Dermis microvascular lymphatic vessel endothelial cell (primary cell): ENCODE results near the gene G6PC2. TPM values are rescaled to one million over a fixed set of nuclear protein-coding genes. Genes with fewer than 3 reads are reported as not detected.
"Not testable (repeated sequence)": the region's sequence is repeated elsewhere in the genome, so short reads cannot be mapped to it uniquely, and the experiment has no call there.

Source experiments
- DNase-seq, 2 donors: peaks; one replicate each; pipeline versions ENCODE4 v3.0.0 to v3.0.0-alpha.2; 2010; ENCODE audit warnings: low read depth in 2 of 2
- total RNA-seq: library from RNA; depleted of rRNA; stranded (reverse); fragments of >200 nt; gene quantifications from 2 replicates; pipeline ENCODE4 v1.2.1, GENCODE V29; 2014

G6PC2 gene
- total RNA-seq, 1 donor from 2014 or later = not detected

GRCh38 chr2:168904358-168904757, 3.3 kb downstream of the G6PC2 start:
- no peak for DNase-seq

- DNase-seq = no peak
These were observed 7.0 kb downstream of the G6PC2 start for GRCh38 chr2:168907940-168908662.

GRCh38 chr2:168910330-168910729, 9.2 kb downstream of the G6PC2 start:
- no peak for DNase-seq

GRCh38 chr2:168912466-168912865, 11.4 kb downstream of the G6PC2 start:
- no peak for DNase-seq

GRCh38 chr2:168912901-168913369, 11.8 kb downstream of the G6PC2 start:
- peak in 1 of 2 donors; percentile 22 for DNase-seq

- DNase-seq = no peak
These were observed 12.4 kb downstream of the G6PC2 start for GRCh38 chr2:168913495-168913894.

- no peak for DNase-seq
These were observed 14.6 kb downstream of the G6PC2 start for GRCh38 chr2:168915441-168916330.

- DNase-seq = no peak
These were observed 15.2 kb downstream of the G6PC2 start for GRCh38 chr2:168916331-168916675.

- DNase-seq = peak; percentile 20 to 45
These were observed 19.5 kb downstream of the G6PC2 start for GRCh38 chr2:168920504-168921157.

- no peak for DNase-seq
These were observed 25.7 kb downstream of the G6PC2 start for GRCh38 chr2:168926621-168927386.

- DNase-seq = no peak
These were observed 27.2 kb downstream of the G6PC2 start for GRCh38 chr2:168928113-168928831.

- DNase-seq = no peak
These were observed 27.9 kb downstream of the G6PC2 start for GRCh38 chr2:168929031-168929430.

- no peak for DNase-seq
These were observed 29.2 kb downstream of the G6PC2 start for GRCh38 chr2:168930242-168930641.

- not testable (repeated sequence) for DNase-seq
These were observed 31.1 kb downstream of the G6PC2 start for GRCh38 chr2:168932174-168932573.

GRCh38 chr2:168934826-168935225, 33.7 kb downstream of the G6PC2 start:
- DNase-seq = no peak

GRCh38 chr2:168935810-168936581, 34.9 kb downstream of the G6PC2 start:
- peak in 1 of 2 donors; percentile 4 for DNase-seq

GRCh38 chr2:168939061-168939460, 38.0 kb downstream of the G6PC2 start:
- no peak for DNase-seq

GRCh38 chr2:168939918-168940317, 38.8 kb downstream of the G6PC2 start:
- no peak for DNase-seq

GRCh38 chr2:168941297-168941696, 40.2 kb downstream of the G6PC2 start:
- no peak for DNase-seq

- no peak for DNase-seq
These were observed 43.0 kb downstream of the G6PC2 start for GRCh38 chr2:168944065-168944464.
